GM03348 (cell line): ENCODE data around the gene ADARB1.

Experiments used
- DNase-seq: peaks from one replicate; pipeline ENCODE4 v3.0.0; 2012; ENCODE audit warnings: low spot score

ADARB1 gene

GRCh38 chr21:45054927-45055612 lies 19.3 kb upstream of the ADARB1 start:
- no peak for DNase-seq

DNA sequence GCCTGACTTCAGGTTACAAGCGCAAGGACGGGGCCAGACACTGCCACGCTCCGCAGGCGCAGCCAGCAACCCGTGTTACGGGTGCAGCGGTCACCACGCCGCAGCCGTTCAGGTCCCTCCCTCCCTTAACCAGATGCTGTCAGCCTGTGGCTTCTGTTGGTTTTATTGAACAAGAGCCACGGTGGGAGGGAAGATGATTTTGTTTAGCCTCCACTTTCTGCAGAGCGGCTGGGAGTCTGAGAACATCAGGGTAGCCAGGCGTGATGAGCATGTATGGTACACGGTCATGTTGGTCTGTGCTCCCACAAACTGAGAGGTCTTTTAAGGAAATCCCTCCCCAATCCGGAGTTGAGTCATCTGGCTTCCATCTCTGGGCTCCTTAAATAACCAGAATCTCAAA lies 18.5 kb upstream of the ADARB1 start:
- peak; percentile 72 for DNase-seq

GRCh38 chr21:45056296-45056904 lies 18.0 kb upstream of the ADARB1 start:
- no peak for DNase-seq

DNA sequence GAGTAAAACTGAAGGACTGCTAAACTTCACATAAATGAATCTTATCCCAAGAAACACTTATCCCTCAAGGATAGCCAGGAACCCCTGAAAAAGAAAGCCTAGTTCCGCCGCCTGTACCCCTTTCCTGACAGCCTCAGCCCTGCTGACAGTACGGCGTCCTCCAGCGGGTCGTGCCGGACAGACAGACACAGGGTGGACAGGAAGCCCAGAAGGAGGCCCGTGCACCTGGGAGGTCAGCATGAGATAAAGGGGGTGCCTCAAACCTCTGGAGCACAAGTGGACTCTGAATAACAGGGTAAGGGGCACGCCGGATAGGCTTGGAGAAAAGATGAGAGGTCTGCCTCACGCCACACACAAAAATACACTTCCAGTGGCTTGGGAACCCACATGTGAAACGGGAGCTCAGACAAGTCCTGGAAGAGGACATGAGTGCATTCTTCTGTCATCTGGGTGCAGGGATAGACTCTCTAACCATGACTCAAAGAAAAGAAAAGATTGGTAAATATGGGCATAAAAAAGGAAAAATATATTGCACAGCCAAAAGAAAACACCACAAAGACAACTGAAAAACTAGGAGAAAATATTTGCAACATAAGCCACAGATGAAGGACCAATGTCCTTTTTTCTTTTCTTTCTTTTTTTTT lies 17.3 kb upstream of the ADARB1 start:
- DNase-seq = peak; percentile 45

- no peak for DNase-seq
Observed at GRCh38 chr21:45057886-45058285, 16.5 kb upstream of the ADARB1 start.

DNA sequence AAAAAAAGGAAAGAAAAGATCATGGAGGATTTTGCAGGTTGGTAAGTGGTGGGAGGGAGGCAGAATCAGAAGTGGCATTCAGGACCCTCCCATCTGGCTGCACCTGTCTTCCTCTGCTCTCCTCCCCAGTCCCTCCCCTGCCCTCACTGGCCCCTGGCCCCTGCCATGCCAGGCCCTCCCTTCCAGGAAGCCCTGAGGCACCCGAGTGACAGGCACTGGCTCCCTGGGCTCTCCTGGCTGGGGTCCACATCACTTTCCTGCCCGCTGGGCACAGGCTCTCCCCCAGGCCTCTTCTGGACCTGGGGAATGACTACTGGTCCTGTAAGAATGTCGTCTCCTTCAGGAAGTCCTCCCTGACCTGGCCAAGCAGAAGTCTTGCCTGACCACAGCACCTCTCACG lies 15.3 kb upstream of the ADARB1 start:
- no peak for DNase-seq

GRCh38 chr21:45060089-45060488 lies 14.3 kb upstream of the ADARB1 start:
- DNase-seq = no peak

- DNase-seq = no peak
Observed at GRCh38 chr21:45060675-45061311, 13.6 kb upstream of the ADARB1 start.

GRCh38 chr21:45064091-45064490 lies 10.3 kb upstream of the ADARB1 start:
- no peak for DNase-seq

- DNase-seq = no peak
Observed at GRCh38 chr21:45064618-45065399, 9.6 kb upstream of the ADARB1 start.

DNA sequence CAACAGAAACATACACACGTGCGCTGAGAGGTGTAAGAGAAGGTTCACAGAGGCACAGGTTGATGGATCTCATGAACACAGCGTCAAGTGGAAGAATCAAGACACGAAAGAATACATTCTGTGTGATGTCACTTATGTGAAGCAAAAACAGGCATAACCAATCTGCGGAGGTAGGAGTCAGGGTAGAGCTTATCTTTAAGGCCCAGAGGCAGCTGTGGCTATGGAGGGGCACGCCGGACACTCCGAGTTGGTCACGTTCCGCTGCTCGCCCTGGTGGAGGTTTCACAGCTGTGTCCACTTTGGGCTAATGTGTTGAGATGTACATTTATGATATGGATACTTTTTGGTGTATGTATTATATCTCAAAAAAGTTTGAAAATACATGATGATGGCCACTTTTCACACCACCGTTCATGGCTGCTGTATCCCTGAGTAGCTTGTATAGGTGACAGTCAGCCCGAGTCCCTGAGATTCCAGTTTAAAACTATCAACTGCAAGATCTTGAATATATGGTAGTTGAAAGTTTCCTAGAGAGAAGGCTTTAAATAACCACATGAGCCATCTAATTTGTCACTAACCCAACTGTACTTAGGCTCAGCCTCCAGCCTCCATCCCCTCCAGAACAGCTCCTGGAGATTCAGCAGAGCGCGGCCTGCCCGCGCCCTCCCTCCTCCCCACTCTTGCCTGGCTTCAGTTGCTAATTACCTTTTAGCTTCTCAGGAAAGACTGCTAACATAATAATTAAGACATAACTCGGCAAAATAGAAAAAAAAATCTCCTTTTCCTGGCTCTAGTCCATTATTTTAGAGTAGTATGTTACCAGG lies 6.7 kb upstream of the ADARB1 start:
- DNase-seq = no peak

GRCh38 chr21:45069085-45069484 lies 5.3 kb upstream of the ADARB1 start:
- no peak for DNase-seq

- DNase-seq = no peak
Observed at GRCh38 chr21:45069711-45070110, 4.7 kb upstream of the ADARB1 start.

DNA sequence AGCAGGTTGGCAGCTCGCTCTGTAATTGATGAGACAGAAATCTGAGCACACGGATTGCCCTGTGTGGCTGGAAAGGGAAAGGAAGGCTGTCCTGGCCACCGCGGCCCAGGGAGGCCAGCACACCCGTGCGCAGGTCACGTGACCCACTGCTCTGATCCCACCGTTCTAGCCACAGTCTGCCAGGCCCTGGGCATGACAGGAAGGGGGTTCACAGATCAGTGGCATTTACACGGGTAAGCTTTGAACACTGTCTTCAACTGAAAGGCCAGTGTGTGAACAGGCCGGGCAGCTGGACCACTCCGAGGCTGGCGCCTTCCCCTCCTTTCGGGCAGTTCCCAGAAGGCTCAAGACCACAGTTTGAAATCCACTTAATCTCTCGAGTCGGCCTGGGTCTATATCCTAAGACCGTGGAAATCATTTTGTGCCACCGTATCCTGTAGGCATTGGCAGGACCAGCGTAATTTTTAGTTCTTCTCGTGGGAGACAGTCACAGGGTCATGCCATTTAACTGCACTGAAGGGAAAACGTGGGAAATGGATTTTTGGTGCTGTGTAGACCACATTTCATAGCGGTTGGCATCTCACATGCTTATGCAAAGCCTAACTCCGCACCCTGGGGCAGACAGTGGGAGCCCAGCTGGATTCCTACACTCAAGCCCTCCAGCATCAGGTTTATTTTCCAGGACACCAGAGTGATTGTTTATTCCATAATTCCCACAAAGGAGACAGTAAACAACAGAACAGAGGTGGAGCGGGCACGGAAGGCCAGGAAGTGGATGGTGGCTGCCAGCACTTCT lies 3.1 kb upstream of the ADARB1 start:
- no peak for DNase-seq

GRCh38 chr21:45071874-45072737 lies 2.3 kb upstream of the ADARB1 start:
- no peak for DNase-seq

DNA sequence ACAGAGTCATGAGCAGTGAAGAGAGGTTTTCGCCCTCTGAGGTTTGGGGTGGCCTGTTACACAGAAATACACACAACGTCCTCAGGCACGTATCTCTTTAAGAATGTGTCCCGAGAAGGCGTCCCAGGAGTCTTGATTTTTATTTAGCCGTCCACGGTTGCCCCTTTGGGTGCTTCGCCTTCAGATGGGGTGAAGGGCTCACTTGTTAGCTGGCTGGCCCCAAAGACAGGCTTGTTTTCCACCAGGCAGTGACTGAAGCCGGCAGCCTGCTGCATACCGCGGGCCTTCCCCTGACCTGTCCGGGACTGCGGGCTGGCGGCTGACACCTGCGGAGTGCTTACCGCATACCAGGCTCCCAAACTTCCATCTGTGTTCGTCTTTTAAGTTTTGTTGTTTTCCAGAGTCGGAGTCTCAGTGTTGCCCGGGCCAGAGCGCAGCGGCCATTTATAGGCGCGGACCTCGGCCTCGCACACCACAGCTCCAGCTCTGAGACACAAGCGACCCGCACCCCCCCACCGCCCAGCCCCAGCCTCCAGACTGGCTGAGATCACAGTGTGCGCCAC lies 1.6 kb upstream of the ADARB1 start:
- DNase-seq = no peak

DNA sequence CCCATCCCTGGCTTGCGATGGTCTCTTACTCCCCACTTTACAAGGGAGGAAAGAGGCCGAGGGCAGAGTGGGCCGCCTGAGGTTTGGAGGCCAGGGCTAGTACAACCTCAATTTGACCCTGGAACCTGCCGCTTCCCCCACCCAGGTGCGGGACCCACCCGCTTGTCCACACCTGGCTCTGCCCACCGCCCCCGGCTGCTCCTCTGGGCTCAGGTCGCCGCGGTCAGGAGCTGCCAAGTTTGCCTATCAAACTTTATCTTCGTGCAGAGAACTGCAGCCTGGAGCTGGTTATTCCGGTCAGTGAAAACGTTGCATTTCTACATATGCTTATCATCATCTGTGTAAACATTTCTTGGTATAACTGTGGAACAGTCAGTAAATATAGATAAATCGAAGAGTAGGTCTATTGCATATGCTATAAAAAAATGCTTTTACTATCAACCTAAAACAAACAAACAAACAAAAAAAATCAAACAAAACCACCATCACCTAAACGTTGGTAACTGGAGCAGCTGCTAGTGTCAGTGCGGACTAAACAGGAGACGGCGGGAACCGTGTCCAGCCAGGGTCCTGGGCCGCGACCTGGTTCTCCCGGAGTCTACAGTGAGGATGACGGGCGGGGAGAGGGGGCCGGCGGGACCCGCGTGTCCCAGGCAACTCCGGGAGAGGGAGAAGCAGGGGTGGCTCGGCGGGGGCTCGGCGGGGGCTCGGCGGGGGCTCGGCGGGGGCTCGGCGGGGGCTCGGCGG lies 906 bp upstream of the ADARB1 start:
- no peak for DNase-seq

DNA sequence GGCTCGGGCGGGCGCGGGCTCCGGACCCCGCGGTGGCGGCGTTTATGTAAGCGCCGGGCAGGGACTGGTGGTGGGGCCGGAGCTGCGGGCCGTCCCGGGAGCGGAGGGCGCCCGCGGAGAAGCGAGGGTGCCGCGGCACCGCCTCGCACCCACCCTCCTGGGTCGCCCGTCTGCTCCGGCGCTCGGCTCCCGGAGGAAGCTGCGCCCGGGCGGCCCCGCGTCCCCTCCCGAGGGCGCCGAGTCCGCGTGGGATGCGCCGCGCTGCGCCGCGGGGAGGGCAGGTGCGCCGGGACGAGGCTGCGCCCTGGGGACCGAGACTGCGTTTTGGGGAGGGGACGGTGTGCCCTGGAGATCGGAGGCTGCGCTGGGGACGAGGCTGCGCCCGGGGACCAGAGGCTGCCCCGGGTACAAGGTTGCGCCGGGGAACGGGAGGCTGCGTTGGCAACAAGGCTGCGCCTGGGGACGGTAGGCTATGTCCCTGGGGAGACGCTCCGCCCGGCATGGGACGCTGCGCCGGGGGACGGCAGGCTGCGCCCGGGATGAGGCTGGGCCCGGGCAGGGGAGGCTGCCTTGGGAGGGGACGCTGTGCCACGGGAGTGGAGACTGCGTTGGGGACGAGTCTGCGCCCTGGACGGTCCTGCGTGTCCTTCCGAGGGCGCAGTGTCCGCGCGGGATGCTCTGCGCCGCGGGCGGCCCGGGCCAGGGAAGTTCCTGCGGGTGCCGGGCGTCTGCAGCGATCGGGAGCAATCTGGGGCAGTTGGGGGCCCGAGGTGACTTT lies 627 bp downstream of the ADARB1 start:
- peak; percentile 39 for DNase-seq
